ENCODE measurements around the gene TEX22.
A peak's percentile ranks its signal among the peaks of the same experiment; 100 is the strongest.

DNA sequence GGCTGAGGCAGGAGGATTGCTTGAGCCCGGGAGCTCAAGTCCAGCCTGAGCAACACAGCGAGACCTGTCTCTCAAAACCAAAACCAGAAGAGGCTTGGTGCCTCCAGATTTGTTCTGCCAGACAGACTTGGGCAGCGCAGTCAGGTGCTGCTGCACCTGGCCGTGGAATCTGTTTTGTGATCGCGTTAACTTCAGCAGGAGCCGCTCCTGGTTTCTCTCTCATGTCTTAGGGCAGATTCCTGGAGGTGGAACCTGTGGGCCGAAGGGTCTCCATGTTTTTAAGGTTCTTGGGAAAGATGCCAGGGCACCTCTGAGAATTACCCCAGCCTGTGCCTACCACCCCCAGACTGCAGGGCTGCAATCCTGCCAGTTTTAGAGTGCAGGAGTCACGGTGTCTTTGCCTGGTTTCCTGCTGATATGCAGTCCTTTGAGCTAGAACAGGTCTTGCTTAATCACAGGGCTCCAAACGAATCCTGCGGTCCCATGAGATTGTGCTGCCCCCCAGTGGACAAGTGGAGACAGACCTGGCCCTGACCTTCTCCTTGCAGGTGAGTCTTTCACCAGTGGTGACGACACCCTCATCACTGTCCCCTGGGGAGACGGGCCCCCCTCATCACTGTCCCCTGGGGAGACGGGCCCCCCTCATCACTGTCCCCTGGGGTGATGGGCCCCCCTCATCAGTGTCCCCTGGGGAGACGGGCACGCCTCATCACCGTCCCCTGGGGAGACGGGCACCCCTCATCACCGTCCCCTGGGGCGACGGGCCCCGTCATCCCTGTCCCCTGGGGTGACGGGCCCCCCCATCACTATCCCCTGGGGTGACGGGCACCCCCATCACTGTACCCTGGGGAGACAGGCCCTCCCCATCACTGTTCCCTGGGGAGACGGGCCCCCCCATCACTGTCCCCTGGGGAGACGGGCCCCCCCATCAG lies 46.2 kb upstream of the TEX22 start:
- TF ChIP-seq, protein P1, sequence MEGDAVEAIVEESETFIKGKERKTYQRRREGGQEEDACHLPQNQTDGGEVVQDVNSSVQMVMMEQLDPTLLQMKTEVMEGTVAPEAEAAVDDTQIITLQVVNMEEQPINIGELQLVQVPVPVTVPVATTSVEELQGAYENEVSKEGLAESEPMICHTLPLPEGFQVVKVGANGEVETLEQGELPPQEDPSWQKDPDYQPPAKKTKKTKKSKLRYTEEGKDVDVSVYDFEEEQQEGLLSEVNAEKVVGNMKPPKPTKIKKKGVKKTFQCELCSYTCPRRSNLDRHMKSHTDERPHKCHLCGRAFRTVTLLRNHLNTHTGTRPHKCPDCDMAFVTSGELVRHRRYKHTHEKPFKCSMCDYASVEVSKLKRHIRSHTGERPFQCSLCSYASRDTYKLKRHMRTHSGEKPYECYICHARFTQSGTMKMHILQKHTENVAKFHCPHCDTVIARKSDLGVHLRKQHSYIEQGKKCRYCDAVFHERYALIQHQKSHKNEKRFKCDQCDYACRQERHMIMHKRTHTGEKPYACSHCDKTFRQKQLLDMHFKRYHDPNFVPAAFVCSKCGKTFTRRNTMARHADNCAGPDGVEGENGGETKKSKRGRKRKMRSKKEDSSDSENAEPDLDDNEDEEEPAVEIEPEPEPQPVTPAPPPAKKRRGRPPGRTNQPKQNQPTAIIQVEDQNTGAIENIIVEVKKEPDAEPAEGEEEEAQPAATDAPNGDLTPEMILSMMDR (IDR thresholded peaks at IDR 0.05), result peak; percentile 68 to 90 (median 84)
- TF ChIP-seq POLR2A (IDR thresholded peaks at IDR 0.05), result no peak

Data from sigmoid colon (tissue), 3 donors.